Ascending aorta (tissue), 2 donors: ENCODE data around the gene SYTL1. TPM values are rescaled to one million over a fixed set of nuclear protein-coding genes. Genes with fewer than 3 reads are reported as not detected.

Experiments
- DNase-seq, 2 donors: peaks; one replicate each; pipeline ENCODE4 v3.0.0-alpha.2; 2019; ENCODE audit warnings: low spot score in 2 of 2
- H3K27ac ChIP-seq, 2 donors: fragments of 200-600 bp; sonication (generic); one replicate each; pipeline ENCODE4 v1.5.1; 2016 to 2017; ENCODE audit warnings: mild to moderate bottlenecking in 1 of 2
- H3K27me3 ChIP-seq: fragments of 200-600 bp; sonication (generic); one replicate; pipeline ENCODE4 v1.5.1; 2017
- H3K36me3 ChIP-seq, 2 donors: fragments of 200-600 bp; sonication (generic); one replicate each; pipeline ENCODE4 v1.5.1; 2016
- H3K4me1 ChIP-seq, 2 donors: fragments of 200-600 bp; sonication (generic); one replicate each; pipeline ENCODE4 v1.5.1; 2016 to 2017; ENCODE audit warnings: mild to moderate bottlenecking in 1 of 2
- H3K4me3 ChIP-seq, 2 donors: fragments of 200-600 bp; sonication (generic); one replicate each; pipeline ENCODE4 v1.5.1; 2016 to 2017; ENCODE audit warnings: mild to moderate bottlenecking in 1 of 2
- H3K9me3 ChIP-seq, 2 donors: fragments of 200-600 bp; sonication (generic); one replicate each; pipeline ENCODE4 v1.5.1; 2016
- CTCF ChIP-seq, 3 experiments: fragments of 200-600 bp in 2 of 3; fragments of 450-650 bp in 1 of 3; sonication (generic) in 2 of 3; IDR thresholded peaks; one replicate each; pipeline ENCODE4 v1.5.1; 2016 to 2019; ENCODE audit warnings: antibody characterized with exemption in 3 of 3, mild to moderate bottlenecking in 1 of 3, moderate library complexity in 1 of 3
- intact Hi-C: fragments of 100-400 bp; cut with DNase I; formaldehyde crosslinking; loops from one replicate; pipeline ENCODE4 v1.15.1; 2023
- total RNA-seq: library from RNA; depleted of rRNA; stranded (reverse); fragments of >200 nt; gene quantifications from one replicate; pipeline ENCODE4 v1.1.0, GENCODE V29; 2016

SYTL1 gene
- total RNA-seq, 1 donor from 2014 or later: 0.21 TPM

- peak overlapping the region; percentile 97 to 99 for H3K27ac ChIP-seq
- H3K36me3 ChIP-seq: peaks cover 34 to 39% of the 10 kb centered on the region in 2 donors
- TF ChIP-seq CTCF (IDR thresholded peaks at IDR 0.05): no peak
- H3K4me3 ChIP-seq: peak overlapping the region; percentile 70 to 96
- peaks cover 21 to 23% of the 10 kb centered on the region in 2 donors for H3K4me1 ChIP-seq
- DNase-seq: peak; percentile 50 to 91
- H3K27me3 ChIP-seq: no peaks in the 10 kb centered on the region
- H3K9me3 ChIP-seq: no peaks in the 10 kb centered on the region
- intact Hi-C loops: loop anchor here (1.0 to 10.0 kb wide), 3 partner anchors 191 to 1759 kb away; partner anchors contain the start of genes STX12 and TMEM200B
Observed at GRCh38 chr1:27366113-27366410, 24.2 kb downstream of the SYTL1 start.

GRCh38 chr1:27366411-27367159 is 24.8 kb downstream of the SYTL1 start, which contains the start of gene MAP3K6:
MAP3K6 (minus strand) TSS chr1:27366961; CDS start chr1:27366597, 364 bp downstream.
- no peaks in the 10 kb centered on the region for H3K9me3 ChIP-seq
- peak within 1 kb of the TSS; percentile 70 to 96 for H3K4me3 ChIP-seq
- peak; percentile 76 to 96 for DNase-seq
- no peaks in the 10 kb centered on the region for H3K27me3 ChIP-seq
- peak; percentile 16 to 33 (median 31) for TF ChIP-seq CTCF (IDR thresholded peaks at IDR 0.05)
- peaks cover 21 to 23% of the 10 kb centered on the region in 2 donors for H3K4me1 ChIP-seq
- peak within 1 kb of the TSS; percentile 97 to 99 for H3K27ac ChIP-seq
- H3K36me3 ChIP-seq: peaks cover 28 to 33% of the 10 kb centered on the region in 2 donors
- intact Hi-C loops: loop anchor here (1.0 to 10.0 kb wide), 3 partner anchors 191 to 1758 kb away; partner anchors contain the start of genes STX12 and TMEM200B

- peak overlapping the region; percentile 70 to 96 for H3K4me3 ChIP-seq
- peaks cover 21 to 23% of the 10 kb centered on the region in 2 donors for H3K4me1 ChIP-seq
- H3K27me3 ChIP-seq: no peaks in the 10 kb centered on the region
- no peaks in the 10 kb centered on the region for H3K9me3 ChIP-seq
- H3K27ac ChIP-seq: peak overlapping the region; percentile 97 to 99
- H3K36me3 ChIP-seq: peaks cover 22 to 27% of the 10 kb centered on the region in 2 donors
- TF ChIP-seq CTCF (IDR thresholded peaks at IDR 0.05): no peak
- DNase-seq: no peak
- intact Hi-C loops: loop anchor here (2.0 to 10.0 kb wide), 2 partner anchors 406 to 1758 kb away; partner anchors contain the start of genes STX12 and TMEM200B
Observed at GRCh38 chr1:27367160-27367650, 25.4 kb downstream of the SYTL1 start.

- Histone ChIP-seq H3K9me3 (no peaks in the 10 kb centered on the region), H3K4me1 (peaks cover 21 to 23% of the 10 kb centered on the region in 2 donors), H3K27me3 (no peaks in the 10 kb centered on the region), H3K4me3 (no peak overlapping the region), H3K36me3 (peaks cover 4 to 9% of the 10 kb centered on the region in 2 donors), H3K27ac (peak overlapping the region; percentile 1 to 13)
- no peak for DNase-seq
- intact Hi-C loops: loop anchor here (10.0 kb wide), 1 partner anchor 1756 kb away; the partner anchor contains the start of gene TMEM200B
- TF ChIP-seq CTCF (IDR thresholded peaks at IDR 0.05): peak in 1 of 3 experiments; percentile 16
Observed at GRCh38 chr1:27368869-27369582, 27.2 kb downstream of the SYTL1 start.

- Histone ChIP-seq H3K4me3 (no peak overlapping the region), H3K36me3 (no peaks in the 10 kb centered on the region), H3K9me3 (no peaks in the 10 kb centered on the region), H3K27me3 (no peaks in the 10 kb centered on the region), H3K27ac (no peak overlapping the region), H3K4me1 (peaks cover 7 to 9% of the 10 kb centered on the region in 2 donors)
- TF ChIP-seq CTCF (IDR thresholded peaks at IDR 0.05): no peak
- DNase-seq: no peak
- intact Hi-C loops: no loop called here
Observed at GRCh38 chr1:27372022-27372807, 30.4 kb downstream of the SYTL1 start.
